Adrenal gland (tissue), 5 donors: Measurements from ENCODE around the gene ADAMTS4.

Source experiments
- POLR2A ChIP-seq, 2 donors: fragments of 450-650 bp; IDR thresholded peaks; one replicate each; pipeline ENCODE4 v1.6.1; 2017; ENCODE audit warnings: antibody characterized with exemption in 2 of 2, mild to moderate bottlenecking in 2 of 2, moderate library complexity in 1 of 2
- TF ChIP-seq, protein P1 (sequence below), 6 experiments: fragments of 450-650 bp in 4 of 6; fragments of 200-600 bp in 2 of 6; sonication (generic) in 1 of 6; IDR thresholded peaks; 1 replicate in 5 of 6; 2 replicates in 1 of 6; pipeline versions ENCODE4 v1.5.1 to v1.8.0; 2016 to 2021; ENCODE audit warnings: antibody characterized with exemption in 6 of 6, mild to moderate bottlenecking in 2 of 6, moderate library complexity in 1 of 6
- donor health status: DM: no; HTN: no; CAD: no.

DNA sequence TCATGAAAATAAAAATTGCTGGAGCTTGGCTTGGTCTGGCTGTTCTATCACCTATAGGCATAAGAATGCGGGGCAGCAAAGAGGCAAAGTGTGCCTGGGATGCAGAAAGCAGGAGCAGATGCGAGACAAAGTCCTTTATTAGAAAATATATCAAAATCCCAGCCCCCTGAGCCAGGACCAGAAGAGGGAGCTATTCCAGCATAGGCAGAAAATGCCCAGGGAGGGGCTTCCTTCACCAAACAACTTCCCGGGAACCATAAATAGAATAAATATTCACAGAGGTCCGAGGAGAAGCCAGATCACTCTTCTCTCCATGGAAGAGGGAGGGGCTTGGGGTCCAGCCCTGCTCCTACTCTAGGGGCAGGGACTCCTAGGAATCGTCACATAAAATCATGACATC is 27.7 kb downstream of the ADAMTS4 start:
- TF ChIP-seq, protein P1, sequence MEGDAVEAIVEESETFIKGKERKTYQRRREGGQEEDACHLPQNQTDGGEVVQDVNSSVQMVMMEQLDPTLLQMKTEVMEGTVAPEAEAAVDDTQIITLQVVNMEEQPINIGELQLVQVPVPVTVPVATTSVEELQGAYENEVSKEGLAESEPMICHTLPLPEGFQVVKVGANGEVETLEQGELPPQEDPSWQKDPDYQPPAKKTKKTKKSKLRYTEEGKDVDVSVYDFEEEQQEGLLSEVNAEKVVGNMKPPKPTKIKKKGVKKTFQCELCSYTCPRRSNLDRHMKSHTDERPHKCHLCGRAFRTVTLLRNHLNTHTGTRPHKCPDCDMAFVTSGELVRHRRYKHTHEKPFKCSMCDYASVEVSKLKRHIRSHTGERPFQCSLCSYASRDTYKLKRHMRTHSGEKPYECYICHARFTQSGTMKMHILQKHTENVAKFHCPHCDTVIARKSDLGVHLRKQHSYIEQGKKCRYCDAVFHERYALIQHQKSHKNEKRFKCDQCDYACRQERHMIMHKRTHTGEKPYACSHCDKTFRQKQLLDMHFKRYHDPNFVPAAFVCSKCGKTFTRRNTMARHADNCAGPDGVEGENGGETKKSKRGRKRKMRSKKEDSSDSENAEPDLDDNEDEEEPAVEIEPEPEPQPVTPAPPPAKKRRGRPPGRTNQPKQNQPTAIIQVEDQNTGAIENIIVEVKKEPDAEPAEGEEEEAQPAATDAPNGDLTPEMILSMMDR (IDR thresholded peaks at IDR 0.05), result no peak
- TF ChIP-seq POLR2A (IDR thresholded peaks at IDR 0.05), result no peak
